ENCODE measurements around the gene OSTC. TPM values are rescaled to one million over a fixed set of nuclear protein-coding genes. Genes with fewer than 3 reads are reported as not detected.
A peak's percentile ranks its signal among the peaks of the same experiment; 100 is the strongest.

OSTC gene
- total and polyA plus RNA-seq, 4 donors: 88.1 to 162 (median 96.5) TPM

DNA sequence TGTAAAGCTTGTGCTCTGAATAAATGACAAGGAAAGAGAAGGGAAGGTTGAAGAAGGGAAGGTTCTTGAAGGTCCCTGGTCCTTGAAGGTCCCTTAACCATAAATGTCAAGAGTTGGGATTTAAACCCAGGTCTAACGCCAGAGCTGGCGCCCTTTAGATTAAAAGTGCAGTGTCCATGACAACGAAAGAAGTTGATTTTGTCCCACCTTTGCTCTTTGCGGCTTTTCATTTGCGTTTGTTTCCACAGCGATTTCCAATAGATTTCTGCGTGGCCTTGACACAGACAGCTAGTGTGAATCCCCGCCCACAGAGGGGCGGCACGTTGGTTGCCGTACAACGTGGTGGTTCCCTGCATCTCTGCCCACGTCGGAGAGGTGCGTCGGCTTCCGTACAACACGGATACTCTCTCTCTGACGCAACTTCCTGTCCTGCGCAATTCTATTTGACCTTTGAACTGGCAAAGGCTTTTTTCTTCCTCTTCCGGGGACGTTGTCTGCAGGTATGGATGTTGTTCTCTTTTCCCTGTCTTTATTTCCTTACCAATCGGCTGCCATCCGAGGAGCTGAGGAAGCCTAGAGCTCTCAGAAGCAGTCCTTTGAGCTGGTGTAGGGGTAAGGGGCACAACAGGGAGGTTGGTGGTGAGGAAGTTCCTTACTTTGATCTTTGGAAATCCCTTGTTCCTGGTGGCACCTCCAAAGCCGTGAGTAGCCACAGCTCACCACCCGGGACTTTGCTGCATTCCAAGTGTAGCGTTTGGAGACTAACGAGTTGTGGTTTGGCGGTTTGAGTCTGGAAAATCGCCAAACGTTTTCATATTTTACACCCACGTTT is 30.1 kb upstream of the OSTC start, which contains the start of gene RPL34:
Gene RPL34, plus strand, starts transcription at position 476 of the 832 bp plus-strand sequence. CDS start 1,384 bp downstream, outside the sequence.
- Histone ChIP-seq H3K4me1 (ENCODE audit: control insufficient read depth, insufficient read depth, low read length) (no peaks in the 10 kb centered on the region), H3K4me3 (ENCODE audit: low read depth, low read length) (peak within 1 kb of the TSS; percentile 99), H3K9me3 (ENCODE audit: control insufficient read depth, insufficient read depth, low read length) (peaks cover 2% of the 10 kb centered on the region), H3K36me3 (ENCODE audit: control insufficient read depth, insufficient read depth, low read length) (peaks cover 16% of the 10 kb centered on the region), H3K27ac (ENCODE audit: low read depth, low read length) (peak within 1 kb of the TSS; percentile 90), H3K27me3 (ENCODE audit: control insufficient read depth, insufficient read depth, low read length) (no peaks in the 10 kb centered on the region)
- peak; percentile 96 to 100 (median 98) for DNase-seq (ENCODE audit: low read depth in 4 of 6, low spot score in 6 of 6)
- WGBS (ENCODE audit: insufficient coverage): under 1% methylated on average over 17 of the region's 32 CpGs

DNA sequence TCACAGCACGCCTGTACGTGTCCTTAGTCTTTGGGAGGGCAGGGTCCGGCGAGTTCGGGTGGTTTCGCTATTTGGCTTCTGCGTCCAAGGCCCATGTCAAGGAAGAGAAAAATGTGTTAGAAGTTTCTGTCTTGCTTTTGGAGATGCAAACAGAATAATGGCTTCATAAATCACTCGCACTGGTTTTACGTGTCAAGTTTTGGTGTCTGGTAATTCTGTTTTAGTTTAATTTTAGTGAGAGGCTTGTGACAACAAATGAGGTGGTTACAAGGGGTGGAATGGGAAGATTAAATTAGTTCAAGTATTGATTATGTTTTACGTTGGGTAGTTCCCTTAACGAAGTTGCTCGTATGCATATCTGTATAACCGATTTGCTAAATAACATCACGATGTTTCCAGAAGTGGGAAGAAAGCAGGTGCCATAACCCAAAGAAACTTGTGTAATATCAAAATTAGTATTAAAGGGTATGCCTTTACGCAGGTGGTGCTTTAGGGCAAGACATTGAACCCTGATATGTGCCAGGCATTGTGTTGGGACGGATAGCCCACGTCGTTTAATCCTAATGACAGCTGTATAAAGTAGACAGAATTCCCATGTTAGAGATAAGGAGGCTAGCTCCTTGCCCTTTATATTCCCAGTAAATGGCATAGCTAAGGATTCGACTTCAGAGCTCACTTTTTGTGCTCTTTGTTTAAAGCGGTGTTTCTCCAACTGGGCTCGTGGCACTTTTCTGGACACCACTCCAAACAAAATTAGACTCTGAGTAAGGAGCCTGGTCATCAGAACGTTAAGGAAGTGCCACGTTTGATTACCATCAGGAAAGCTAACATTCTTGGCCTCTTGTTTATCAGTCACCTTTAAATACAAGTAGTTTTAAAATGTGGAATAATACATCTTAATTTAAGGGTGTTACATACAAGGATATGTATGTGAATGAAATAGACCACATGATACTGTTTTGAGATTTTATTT is 29.2 kb upstream of the OSTC start:
- Histone ChIP-seq H3K4me1 (ENCODE audit: control insufficient read depth, insufficient read depth, low read length) (no peaks in the 10 kb centered on the region), H3K27me3 (ENCODE audit: control insufficient read depth, insufficient read depth, low read length) (no peaks in the 10 kb centered on the region), H3K9me3 (ENCODE audit: control insufficient read depth, insufficient read depth, low read length) (peaks cover 2% of the 10 kb centered on the region), H3K4me3 (ENCODE audit: low read depth, low read length) (peak overlapping the region; percentile 99), H3K36me3 (ENCODE audit: control insufficient read depth, insufficient read depth, low read length) (peaks cover 24% of the 10 kb centered on the region), H3K27ac (ENCODE audit: low read depth, low read length) (peak overlapping the region; percentile 90)
- WGBS (ENCODE audit: insufficient coverage): 0% methylated on average over 9 of the region's 23 CpGs
- no peak for DNase-seq (ENCODE audit: low read depth in 4 of 6, low spot score in 6 of 6)

DNA sequence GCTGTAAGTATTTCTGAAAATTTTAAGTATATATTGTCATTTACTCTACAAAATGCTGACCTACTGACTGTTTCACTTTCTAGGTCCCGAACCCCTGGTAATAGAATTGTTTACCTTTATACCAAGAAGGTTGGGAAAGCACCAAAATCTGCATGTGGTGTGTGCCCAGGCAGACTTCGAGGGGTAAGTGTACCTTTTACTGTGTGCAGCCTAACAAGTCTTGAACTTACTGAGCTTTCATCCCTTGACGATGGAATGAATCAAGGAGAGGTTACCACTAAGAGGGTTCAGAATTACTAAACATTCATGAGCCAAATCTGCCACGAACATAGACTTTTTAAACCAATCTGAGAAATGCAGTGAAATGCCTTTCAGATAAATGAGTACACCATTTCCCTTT is 28.4 kb upstream of the OSTC start:
- WGBS (ENCODE audit: insufficient coverage): 100% methylated on average over 1 of the region's 4 CpGs
- peaks cover 32% of the 10 kb centered on the region for H3K36me3 ChIP-seq (ENCODE audit: control insufficient read depth, insufficient read depth, low read length)
- no peaks in the 10 kb centered on the region for H3K27me3 ChIP-seq (ENCODE audit: control insufficient read depth, insufficient read depth, low read length)
- H3K9me3 ChIP-seq (ENCODE audit: control insufficient read depth, insufficient read depth, low read length): no peaks in the 10 kb centered on the region
- H3K4me1 ChIP-seq (ENCODE audit: control insufficient read depth, insufficient read depth, low read length): no peaks in the 10 kb centered on the region
- H3K4me3 ChIP-seq (ENCODE audit: low read depth, low read length): no peak overlapping the region
- no peak for DNase-seq (ENCODE audit: low read depth in 4 of 6, low spot score in 6 of 6)
- H3K27ac ChIP-seq (ENCODE audit: low read depth, low read length): no peak overlapping the region

DNA sequence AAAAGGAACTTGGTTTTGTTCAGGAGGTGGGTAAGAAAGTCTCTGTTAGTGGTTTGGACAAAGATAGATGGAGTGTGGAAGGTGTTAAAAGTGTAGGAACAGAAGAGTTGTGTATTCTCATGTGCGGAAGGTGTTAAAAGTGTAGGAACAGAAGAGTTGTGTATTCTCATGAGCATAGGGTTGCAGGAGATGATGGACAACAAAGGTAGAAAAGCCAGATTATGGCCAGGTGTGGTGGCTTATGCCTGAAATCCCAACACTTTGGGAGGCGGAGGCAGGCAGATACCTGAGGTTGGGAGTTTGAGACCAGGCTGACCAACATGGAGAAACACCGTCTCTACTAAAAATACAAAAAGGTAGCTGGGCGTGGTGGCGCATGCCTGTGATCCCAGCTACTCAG is 27.6 kb upstream of the OSTC start:
- no peak overlapping the region for H3K27ac ChIP-seq (ENCODE audit: low read depth, low read length)
- DNase-seq (ENCODE audit: low read depth in 4 of 6, low spot score in 6 of 6): no peak
- H3K9me3 ChIP-seq (ENCODE audit: control insufficient read depth, insufficient read depth, low read length): no peaks in the 10 kb centered on the region
- no peaks in the 10 kb centered on the region for H3K27me3 ChIP-seq (ENCODE audit: control insufficient read depth, insufficient read depth, low read length)
- H3K4me3 ChIP-seq (ENCODE audit: low read depth, low read length): no peak overlapping the region
- peaks cover 39% of the 10 kb centered on the region for H3K36me3 ChIP-seq (ENCODE audit: control insufficient read depth, insufficient read depth, low read length)
- H3K4me1 ChIP-seq (ENCODE audit: control insufficient read depth, insufficient read depth, low read length): no peaks in the 10 kb centered on the region
- WGBS (ENCODE audit: insufficient coverage): 98% methylated on average over 4 of the region's 5 CpGs

DNA sequence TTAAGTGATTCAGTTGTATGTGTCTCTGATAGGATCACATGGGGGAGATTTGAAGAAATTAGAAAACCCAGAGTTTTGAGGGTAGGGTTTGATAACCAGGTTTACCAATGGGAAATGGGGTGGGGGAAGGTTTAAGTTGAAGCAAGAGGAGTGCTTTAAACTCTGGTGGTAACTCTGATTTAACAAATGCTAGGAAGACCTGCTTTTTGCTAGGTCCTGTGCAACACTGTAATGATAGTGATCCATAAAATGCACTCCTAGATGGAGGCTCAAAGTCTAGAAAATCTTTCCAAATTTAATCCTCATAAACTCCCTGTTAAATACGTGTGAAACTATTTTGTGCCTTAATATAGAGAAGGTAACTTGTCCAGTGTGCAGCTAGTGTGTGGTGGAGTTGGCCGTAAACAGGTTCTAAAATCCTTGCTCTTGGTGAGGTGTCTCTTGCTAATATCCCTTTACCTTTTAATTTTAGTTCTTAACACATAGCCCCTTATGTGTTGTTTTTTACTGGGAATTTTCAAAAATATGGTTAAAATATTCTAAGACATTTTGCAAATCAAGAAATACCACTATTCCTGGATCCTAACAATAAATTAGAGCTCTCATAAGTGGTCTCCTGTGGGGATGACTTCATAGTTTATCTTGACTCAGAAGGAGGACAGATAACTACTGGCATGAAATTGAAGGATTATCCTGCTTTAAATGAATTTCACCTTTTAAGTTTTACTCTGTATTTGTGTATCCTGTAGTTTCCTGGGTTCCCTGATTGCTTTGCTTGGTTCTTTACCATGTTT is 25.9 kb upstream of the OSTC start:
- no CpG with 5 or more reads among the region's 2 CpGs for WGBS (ENCODE audit: insufficient coverage)
- Histone ChIP-seq H3K27me3 (ENCODE audit: control insufficient read depth, insufficient read depth, low read length) (no peaks in the 10 kb centered on the region), H3K36me3 (ENCODE audit: control insufficient read depth, insufficient read depth, low read length) (peaks cover 42% of the 10 kb centered on the region), H3K9me3 (ENCODE audit: control insufficient read depth, insufficient read depth, low read length) (no peaks in the 10 kb centered on the region), H3K4me1 (ENCODE audit: control insufficient read depth, insufficient read depth, low read length) (no peaks in the 10 kb centered on the region), H3K4me3 (ENCODE audit: low read depth, low read length) (no peak overlapping the region), H3K27ac (ENCODE audit: low read depth, low read length) (no peak overlapping the region)
- DNase-seq (ENCODE audit: low read depth in 4 of 6, low spot score in 6 of 6): no peak

DNA sequence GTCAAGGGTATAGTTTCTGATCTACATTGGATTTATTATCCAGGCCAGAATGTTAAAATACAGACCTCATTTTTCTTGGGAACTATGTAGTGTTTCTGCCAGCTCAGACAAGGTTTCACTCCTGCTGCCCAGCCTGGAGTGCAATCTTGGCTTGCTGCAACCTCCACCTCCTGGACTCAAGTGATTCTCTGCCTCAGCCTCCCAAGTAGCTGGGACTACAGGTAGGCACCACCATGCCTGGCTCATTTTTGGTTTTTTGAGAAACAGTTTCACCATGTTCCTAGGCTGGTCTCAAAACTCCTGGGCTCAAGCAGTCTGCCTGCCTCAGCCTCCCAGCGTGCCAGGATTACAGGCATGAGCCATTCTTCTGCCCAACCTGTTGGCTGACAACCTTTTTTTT is 24.3 kb upstream of the OSTC start:
- Histone ChIP-seq H3K27me3 (ENCODE audit: control insufficient read depth, insufficient read depth, low read length) (no peaks in the 10 kb centered on the region), H3K9me3 (ENCODE audit: control insufficient read depth, insufficient read depth, low read length) (no peaks in the 10 kb centered on the region), H3K4me1 (ENCODE audit: control insufficient read depth, insufficient read depth, low read length) (no peaks in the 10 kb centered on the region), H3K27ac (ENCODE audit: low read depth, low read length) (no peak overlapping the region), H3K4me3 (ENCODE audit: low read depth, low read length) (no peak overlapping the region), H3K36me3 (ENCODE audit: control insufficient read depth, insufficient read depth, low read length) (peaks cover 49% of the 10 kb centered on the region)
- 100% methylated on average over 1 of the region's 1 CpG for WGBS (ENCODE audit: insufficient coverage)
- no peak for DNase-seq (ENCODE audit: low read depth in 4 of 6, low spot score in 6 of 6)

DNA sequence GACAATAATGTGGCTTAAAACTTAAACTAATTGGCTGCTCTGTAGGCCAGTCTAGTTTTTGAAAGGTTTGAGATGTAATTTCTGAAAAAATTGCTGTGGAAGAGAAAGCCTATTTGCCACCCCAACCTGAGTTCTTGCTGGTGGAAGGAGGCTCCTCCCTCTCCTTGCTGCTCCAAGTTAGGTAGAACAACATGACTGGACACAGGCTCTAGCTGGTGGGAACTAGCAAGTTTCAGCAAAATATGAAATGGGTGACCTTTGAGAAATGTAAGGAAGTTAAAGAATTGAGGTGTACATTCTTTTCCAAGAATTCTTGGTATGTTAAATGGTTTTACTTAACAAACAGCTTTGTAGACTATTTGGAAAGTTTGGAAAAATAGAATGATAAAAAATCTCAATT is 22.0 kb upstream of the OSTC start:
- no peaks in the 10 kb centered on the region for H3K4me1 ChIP-seq (ENCODE audit: control insufficient read depth, insufficient read depth, low read length)
- DNase-seq (ENCODE audit: low read depth in 4 of 6, low spot score in 6 of 6): no peak
- peaks cover 43% of the 10 kb centered on the region for H3K36me3 ChIP-seq (ENCODE audit: control insufficient read depth, insufficient read depth, low read length)
- no peaks in the 10 kb centered on the region for H3K27me3 ChIP-seq (ENCODE audit: control insufficient read depth, insufficient read depth, low read length)
- H3K9me3 ChIP-seq (ENCODE audit: control insufficient read depth, insufficient read depth, low read length): no peaks in the 10 kb centered on the region
- no peak overlapping the region for H3K27ac ChIP-seq (ENCODE audit: low read depth, low read length)
- no peak overlapping the region for H3K4me3 ChIP-seq (ENCODE audit: low read depth, low read length)

DNA sequence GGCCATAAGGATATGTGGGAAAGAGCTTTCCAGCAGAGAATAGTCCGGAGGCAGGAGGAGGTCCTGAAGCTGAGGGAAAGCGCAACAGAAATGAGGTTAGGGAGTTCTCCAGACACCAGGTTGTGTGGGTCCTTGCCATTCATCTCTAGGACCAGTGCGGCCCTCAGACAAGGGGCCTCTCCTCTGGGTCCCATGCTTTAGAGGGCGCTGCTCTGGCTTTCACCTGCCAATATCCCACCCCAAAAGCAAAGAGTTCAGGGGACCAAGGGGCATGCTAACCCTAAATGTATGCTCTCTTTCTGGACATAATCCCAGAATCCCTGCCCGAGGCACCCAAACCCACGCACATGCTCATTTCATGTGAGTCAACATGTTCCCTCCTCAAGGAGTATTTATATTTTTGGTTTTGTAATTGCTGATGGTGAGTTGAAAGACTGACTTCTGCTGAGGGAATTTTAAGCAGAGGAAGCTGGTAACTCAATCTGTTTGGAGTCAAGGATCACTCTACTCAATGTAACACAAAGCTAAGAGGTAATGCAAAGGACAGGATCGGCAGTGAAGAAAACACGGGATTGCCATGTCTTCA is 15.2 kb upstream of the OSTC start:
- H3K9me3 ChIP-seq (ENCODE audit: control insufficient read depth, insufficient read depth, low read length): no peaks in the 10 kb centered on the region
- peaks cover 19% of the 10 kb centered on the region for H3K36me3 ChIP-seq (ENCODE audit: control insufficient read depth, insufficient read depth, low read length)
- H3K27ac ChIP-seq (ENCODE audit: low read depth, low read length): no peak overlapping the region
- H3K4me3 ChIP-seq (ENCODE audit: low read depth, low read length): no peak overlapping the region
- H3K27me3 ChIP-seq (ENCODE audit: control insufficient read depth, insufficient read depth, low read length): no peaks in the 10 kb centered on the region
- no peak for DNase-seq (ENCODE audit: low read depth in 4 of 6, low spot score in 6 of 6)
- H3K4me1 ChIP-seq (ENCODE audit: control insufficient read depth, insufficient read depth, low read length): no peaks in the 10 kb centered on the region
- 94% methylated on average over 6 of the region's 8 CpGs for WGBS (ENCODE audit: insufficient coverage)

DNA sequence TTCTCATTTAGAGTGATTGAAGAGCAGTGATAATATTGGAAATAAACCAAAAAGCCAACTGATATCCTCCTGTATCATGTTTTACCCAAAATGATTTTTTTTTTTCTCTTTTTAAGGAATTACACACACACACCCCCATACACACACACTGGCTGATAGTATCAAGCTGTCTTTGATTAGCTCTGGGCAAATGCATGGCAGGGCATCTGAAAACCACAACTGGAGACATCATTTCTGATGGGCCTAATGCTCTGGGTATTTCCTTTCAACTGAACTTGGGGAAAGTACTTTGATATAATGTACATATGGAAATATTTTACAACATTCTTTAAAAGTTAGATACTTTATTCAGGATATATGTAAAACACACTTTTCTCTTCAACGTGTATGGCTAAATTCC is 14.2 kb upstream of the OSTC start:
- DNase-seq (ENCODE audit: low read depth in 4 of 6, low spot score in 6 of 6): no peak
- no peak overlapping the region for H3K27ac ChIP-seq (ENCODE audit: low read depth, low read length)
- no peaks in the 10 kb centered on the region for H3K4me1 ChIP-seq (ENCODE audit: control insufficient read depth, insufficient read depth, low read length)
- no peaks in the 10 kb centered on the region for H3K9me3 ChIP-seq (ENCODE audit: control insufficient read depth, insufficient read depth, low read length)
- H3K4me3 ChIP-seq (ENCODE audit: low read depth, low read length): no peak overlapping the region
- peaks cover 12% of the 10 kb centered on the region for H3K36me3 ChIP-seq (ENCODE audit: control insufficient read depth, insufficient read depth, low read length)
- H3K27me3 ChIP-seq (ENCODE audit: control insufficient read depth, insufficient read depth, low read length): no peaks in the 10 kb centered on the region
- WGBS (ENCODE audit: insufficient coverage): no CpG with 5 or more reads among the region's 1 CpG

Measured in spinal cord (tissue), 10 donors.